ENCODE measurements around the gene S100A13.
"Not testable (repeated sequence)": the region's sequence is repeated elsewhere in the genome, so short reads cannot be mapped to it uniquely, and the experiment has no call there.

S100A13 gene

GRCh38 chr1:153608089-153608682 lies 19.1 kb downstream of the S100A13 start:
- H3K27me3 Mint-ChIP-seq = no peaks in the 10 kb centered on the region
- no peaks in the 10 kb centered on the region for H3K36me3 Mint-ChIP-seq
- H3K4me1 Mint-ChIP-seq = no peaks in the 10 kb centered on the region
- H3K9me3 Mint-ChIP-seq = no peaks in the 10 kb centered on the region
- H3K4me3 Mint-ChIP-seq = no peak overlapping the region
- H3K27ac Mint-ChIP-seq = no peak overlapping the region

GRCh38 chr1:153607381-153607780 lies 19.9 kb downstream of the S100A13 start:
- Mint-ChIP-seq H3K4me1 (peaks cover 5% of the 10 kb centered on the region), H3K9me3 (no peaks in the 10 kb centered on the region), H3K4me3 (no peak overlapping the region), H3K27me3 (no peaks in the 10 kb centered on the region), H3K36me3 (no peaks in the 10 kb centered on the region), H3K27ac (no peak overlapping the region)

- H3K27ac Mint-ChIP-seq = no peak overlapping the region
- no peaks in the 10 kb centered on the region for H3K27me3 Mint-ChIP-seq
- H3K36me3 Mint-ChIP-seq = no peaks in the 10 kb centered on the region
Observed at GRCh38 chr1:153606194-153606593, 21.1 kb downstream of the S100A13 start.

GRCh38 chr1:153602749-153603148 lies 24.6 kb downstream of the S100A13 start:
- H3K27me3 Mint-ChIP-seq = no peaks in the 10 kb centered on the region
- H3K36me3 Mint-ChIP-seq = no peaks in the 10 kb centered on the region
- no peak overlapping the region for H3K27ac Mint-ChIP-seq
- peaks cover 15% of the 10 kb centered on the region for H3K4me1 Mint-ChIP-seq
- H3K9me3 Mint-ChIP-seq = no peaks in the 10 kb centered on the region
- no peak overlapping the region for H3K4me3 Mint-ChIP-seq

More at GRCh38 chr1:153606194-153606593, 21.1 kb downstream of the S100A13 start:
- Mint-ChIP-seq H3K4me1 (peaks cover 7% of the 10 kb centered on the region), H3K4me3 (no peak overlapping the region), H3K9me3 (no peaks in the 10 kb centered on the region)

- Mint-ChIP-seq H3K27ac (no peak overlapping the region), H3K4me3 (no peak overlapping the region), H3K9me3 (no peaks in the 10 kb centered on the region), H3K4me1 (peaks cover 15% of the 10 kb centered on the region), H3K36me3 (no peaks in the 10 kb centered on the region), H3K27me3 (no peaks in the 10 kb centered on the region)
Observed at GRCh38 chr1:153599847-153600246, 27.5 kb downstream of the S100A13 start.

- no peaks in the 10 kb centered on the region for H3K27me3 Mint-ChIP-seq
- H3K9me3 Mint-ChIP-seq = no peaks in the 10 kb centered on the region
- no peak overlapping the region for H3K27ac Mint-ChIP-seq
- no peak overlapping the region for H3K4me3 Mint-ChIP-seq
- peaks cover 15% of the 10 kb centered on the region for H3K4me1 Mint-ChIP-seq
- H3K36me3 Mint-ChIP-seq = no peaks in the 10 kb centered on the region
Observed at GRCh38 chr1:153598309-153599172, 28.8 kb downstream of the S100A13 start.

- H3K27me3 Mint-ChIP-seq = no peaks in the 10 kb centered on the region
- H3K4me1 Mint-ChIP-seq = peaks cover 9% of the 10 kb centered on the region
- no peak overlapping the region for H3K27ac Mint-ChIP-seq
- no peaks in the 10 kb centered on the region for H3K36me3 Mint-ChIP-seq
- H3K4me3 Mint-ChIP-seq = no peak overlapping the region
- H3K9me3 Mint-ChIP-seq = no peaks in the 10 kb centered on the region
Observed at GRCh38 chr1:153597206-153597605, 30.1 kb downstream of the S100A13 start.

- Mint-ChIP-seq H3K9me3 (no peaks in the 10 kb centered on the region), H3K36me3 (no peaks in the 10 kb centered on the region), H3K27me3 (no peaks in the 10 kb centered on the region), H3K27ac (no peak overlapping the region), H3K4me3 (no peak overlapping the region), H3K4me1 (no peaks in the 10 kb centered on the region)
Observed at GRCh38 chr1:153592748-153593147, 34.6 kb downstream of the S100A13 start.

GRCh38 chr1:153588482-153588881 lies 38.8 kb downstream of the S100A13 start:
- Mint-ChIP-seq H3K27me3 (no peaks in the 10 kb centered on the region), H3K4me3 (no peak overlapping the region), H3K9me3 (no peaks in the 10 kb centered on the region), H3K36me3 (no peaks in the 10 kb centered on the region), H3K4me1 (no peaks in the 10 kb centered on the region), H3K27ac (no peak overlapping the region)

GRCh38 chr1:153588033-153588432 lies 39.3 kb downstream of the S100A13 start:
- not testable (repeated sequence) for H3K9me3 Mint-ChIP-seq, H3K36me3 Mint-ChIP-seq, H3K27me3 Mint-ChIP-seq, H3K27ac Mint-ChIP-seq, H3K4me1 Mint-ChIP-seq, H3K4me3 Mint-ChIP-seq

- no peaks in the 10 kb centered on the region for H3K36me3 Mint-ChIP-seq
- H3K4me3 Mint-ChIP-seq = no peak overlapping the region
- no peaks in the 10 kb centered on the region for H3K27me3 Mint-ChIP-seq
- H3K9me3 Mint-ChIP-seq = no peaks in the 10 kb centered on the region
- no peak overlapping the region for H3K27ac Mint-ChIP-seq
- no peaks in the 10 kb centered on the region for H3K4me1 Mint-ChIP-seq
Observed at GRCh38 chr1:153587314-153587713, 40.0 kb downstream of the S100A13 start.

GRCh38 chr1:153586347-153586746 lies 41.0 kb downstream of the S100A13 start:
- Mint-ChIP-seq H3K4me3 (no peak overlapping the region), H3K36me3 (no peaks in the 10 kb centered on the region), H3K27ac (no peak overlapping the region), H3K9me3 (no peaks in the 10 kb centered on the region), H3K27me3 (no peaks in the 10 kb centered on the region), H3K4me1 (no peaks in the 10 kb centered on the region)

GRCh38 chr1:153585006-153585405 lies 42.3 kb downstream of the S100A13 start:
- no peaks in the 10 kb centered on the region for H3K27me3 Mint-ChIP-seq
- H3K27ac Mint-ChIP-seq = no peak overlapping the region
- H3K4me3 Mint-ChIP-seq = no peak overlapping the region
- H3K9me3 Mint-ChIP-seq = no peaks in the 10 kb centered on the region
- H3K36me3 Mint-ChIP-seq = no peaks in the 10 kb centered on the region
- no peaks in the 10 kb centered on the region for H3K4me1 Mint-ChIP-seq

- no peaks in the 10 kb centered on the region for H3K4me1 Mint-ChIP-seq
- no peak overlapping the region for H3K27ac Mint-ChIP-seq
- no peaks in the 10 kb centered on the region for H3K27me3 Mint-ChIP-seq
- H3K4me3 Mint-ChIP-seq = no peak overlapping the region
- H3K9me3 Mint-ChIP-seq = no peaks in the 10 kb centered on the region
- H3K36me3 Mint-ChIP-seq = no peaks in the 10 kb centered on the region
Observed at GRCh38 chr1:153583976-153584375, 43.3 kb downstream of the S100A13 start.

- not testable (repeated sequence) for H3K27ac Mint-ChIP-seq, H3K4me3 Mint-ChIP-seq, H3K4me1 Mint-ChIP-seq, H3K9me3 Mint-ChIP-seq, H3K27me3 Mint-ChIP-seq, H3K36me3 Mint-ChIP-seq
Observed at GRCh38 chr1:153583514-153583913, 43.8 kb downstream of the S100A13 start.

- H3K27ac Mint-ChIP-seq, H3K4me3 Mint-ChIP-seq, H3K4me1 Mint-ChIP-seq, H3K9me3 Mint-ChIP-seq, H3K36me3 Mint-ChIP-seq, H3K27me3 Mint-ChIP-seq: not testable (repeated sequence)
Observed at GRCh38 chr1:153582836-153583235, 44.5 kb downstream of the S100A13 start.
